ENCODE measurements around the gene ROBO3.

ROBO3 gene

DNA sequence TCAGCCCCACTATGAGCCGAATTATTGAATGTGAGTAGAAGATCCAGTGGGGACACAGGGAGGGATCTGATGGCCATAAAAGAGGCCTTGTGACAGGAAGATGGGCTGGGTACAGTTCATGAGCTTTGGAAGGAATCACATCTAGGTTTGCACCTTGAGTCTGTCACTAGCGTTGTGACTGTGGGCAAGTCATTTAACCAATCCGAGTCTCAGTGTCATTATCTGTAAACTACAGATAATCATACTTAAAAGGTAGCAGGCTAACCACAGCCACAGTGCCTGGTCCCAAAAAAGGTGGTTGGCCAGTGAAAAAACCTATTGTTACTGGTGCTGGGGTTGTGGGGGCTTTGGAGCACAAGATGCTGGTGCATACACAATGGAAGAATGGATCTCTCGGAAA is 57.6 kb downstream of the ROBO3 start:
- DNase-seq (ENCODE audit: low read depth): no peak

GRCh38 chr11:124923296-124923695 is 58.1 kb downstream of the ROBO3 start:
- DNase-seq (ENCODE audit: low read depth): no peak

GRCh38 chr11:124928942-124929665 is 63.9 kb downstream of the ROBO3 start:
- DNase-seq (ENCODE audit: low read depth): no peak

DNA sequence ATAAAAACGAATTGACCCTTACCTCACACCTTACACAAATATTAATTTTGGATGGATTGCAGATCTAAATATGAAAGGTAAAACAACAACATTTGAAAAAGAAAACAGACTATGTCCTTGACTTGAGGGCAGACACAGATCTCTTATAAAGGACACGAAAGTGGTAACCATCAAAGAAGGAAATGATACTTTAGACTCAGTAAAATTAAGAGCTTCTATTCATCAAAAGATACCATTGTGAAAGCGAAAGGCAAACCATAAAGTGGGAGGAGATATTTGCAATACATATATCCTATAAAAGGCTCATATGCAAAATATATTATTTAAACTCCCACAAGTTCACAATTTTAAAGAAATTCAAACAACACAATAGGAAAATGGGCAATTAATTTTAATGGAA is 65.6 kb downstream of the ROBO3 start:
- DNase-seq (ENCODE audit: low read depth): no peak
